ENCODE measurements around the gene RNF19B.

DNA sequence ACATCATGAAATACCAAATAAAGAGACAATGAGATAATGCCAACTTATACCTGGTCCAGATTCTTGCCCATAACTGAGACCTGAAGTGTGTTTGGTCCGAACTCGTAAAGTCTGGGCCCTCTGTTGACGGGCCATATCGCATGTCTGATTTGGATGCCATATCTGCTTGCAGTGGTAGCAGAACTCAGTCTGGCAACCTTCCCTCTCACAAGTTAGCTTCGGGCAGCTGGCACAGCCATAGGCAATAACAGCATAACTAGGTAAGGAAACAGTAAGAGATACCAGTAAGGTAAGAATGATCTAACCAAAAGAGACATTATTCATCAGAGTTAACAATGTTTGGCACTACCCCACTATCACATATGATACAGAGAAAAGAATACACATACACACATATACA, 15.1 kb downstream of the RNF19B start:
- no peak for TF ChIP-seq CTCF (IDR thresholded peaks at IDR 0.05; ENCODE audit: control extremely low read depth in 1 of 3, insufficient read depth in 1 of 3, low read depth in 1 of 3, low read length in 3 of 3)
- no peak for TF ChIP-seq HDAC6 (IDR thresholded peaks at IDR 0.05; ENCODE audit: low read depth, low read length)
- TF ChIP-seq EZH2 (IDR thresholded peaks at IDR 0.05; ENCODE audit: low read depth, low read length, severe bottlenecking): no peak
- no peak for TF ChIP-seq RNF2 (IDR thresholded peaks at IDR 0.05; ENCODE audit: borderline replicate concordance, low read depth, low read length, missing control alignments, poor library complexity, severe bottlenecking)
- TF ChIP-seq, protein P1, sequence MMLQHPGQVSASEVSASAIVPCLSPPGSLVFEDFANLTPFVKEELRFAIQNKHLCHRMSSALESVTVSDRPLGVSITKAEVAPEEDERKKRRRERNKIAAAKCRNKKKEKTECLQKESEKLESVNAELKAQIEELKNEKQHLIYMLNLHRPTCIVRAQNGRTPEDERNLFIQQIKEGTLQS (IDR thresholded peaks at IDR 0.05; ENCODE audit: insufficient read depth, low read depth, low read length): no peak
- no peak for TF ChIP-seq CREB1 (IDR thresholded peaks at IDR 0.05)
- no peak for TF ChIP-seq EP300 (IDR thresholded peaks at IDR 0.05; ENCODE audit: borderline replicate concordance in 1 of 2, low read depth in 2 of 2, low read length in 2 of 2)
- TF ChIP-seq SUZ12 (IDR thresholded peaks at IDR 0.05; ENCODE audit: low read length): no peak
- TF ChIP-seq TAF1 (IDR thresholded peaks at IDR 0.05; ENCODE audit: low read depth, low read length): no peak
- TF ChIP-seq BRCA1 (IDR thresholded peaks at IDR 0.05; ENCODE audit: low read depth, low read length): no peak
- no peak for TF ChIP-seq TCF12 (IDR thresholded peaks at IDR 0.05; ENCODE audit: low read depth, low read length)
- no peak for TF ChIP-seq POLR2A (IDR thresholded peaks at IDR 0.05; ENCODE audit: control extremely low read depth in 1 of 2, low read depth in 2 of 2, low read length in 2 of 2)
